Measurements from ENCODE around the gene DHDH.
A peak's percentile ranks its signal among the peaks of the same experiment; 100 is the strongest.

Gene DHDH

DNA sequence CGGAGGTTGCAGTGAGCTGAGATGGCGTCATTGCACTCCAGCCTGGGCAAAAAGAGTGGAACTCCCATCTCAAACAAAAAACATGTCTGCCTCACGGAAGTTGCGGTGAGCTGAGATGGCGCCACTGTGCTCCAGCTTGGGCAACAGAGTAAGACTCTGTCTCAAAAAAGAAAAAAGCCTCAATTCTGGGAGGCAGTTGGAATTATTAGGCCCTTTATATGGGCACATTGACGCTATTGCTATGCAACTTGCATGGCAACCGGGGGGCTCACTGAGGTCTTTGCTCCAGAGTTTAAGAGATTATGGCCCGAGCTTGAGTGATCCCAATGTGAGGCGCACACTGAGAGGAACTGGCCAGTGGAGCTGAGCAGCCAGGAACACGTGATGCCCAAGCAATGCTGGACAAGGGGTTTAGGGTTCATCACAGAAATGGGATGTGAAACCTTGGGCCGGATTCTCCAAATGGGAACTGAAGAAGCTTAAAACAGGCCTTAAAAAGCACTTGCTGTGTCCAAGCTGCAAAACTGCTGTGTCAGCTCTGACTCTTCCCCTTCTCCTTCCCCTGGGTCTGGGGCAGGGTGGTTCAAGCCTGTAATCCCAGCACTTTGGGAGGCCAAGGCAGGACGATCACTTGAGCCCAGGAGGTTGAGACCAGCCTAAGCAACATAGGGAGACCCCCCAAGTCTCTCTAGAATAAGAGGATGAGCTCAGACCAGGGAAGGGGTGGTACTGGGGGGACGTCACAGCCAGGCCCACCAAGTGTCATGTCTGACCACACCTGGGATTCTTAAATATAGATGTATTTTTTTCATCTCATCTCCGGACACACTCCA lies 34.1 kb downstream of the DHDH start:
- no peak for DNase-seq

- DNase-seq: no peak
These were observed 34.7 kb downstream of the DHDH start for GRCh38 chr19:48968179-48968661.

GRCh38 chr19:48968813-48969218 lies 35.3 kb downstream of the DHDH start:
- DNase-seq: no peak

GRCh38 chr19:48969276-48970138 lies 36.0 kb downstream of the DHDH start:
- no peak for DNase-seq

- DNase-seq: no peak
These were observed 36.8 kb downstream of the DHDH start for GRCh38 chr19:48970139-48970766.

GRCh38 chr19:48970923-48971395 lies 37.5 kb downstream of the DHDH start:
- peak; percentile 90 for DNase-seq

DNA sequence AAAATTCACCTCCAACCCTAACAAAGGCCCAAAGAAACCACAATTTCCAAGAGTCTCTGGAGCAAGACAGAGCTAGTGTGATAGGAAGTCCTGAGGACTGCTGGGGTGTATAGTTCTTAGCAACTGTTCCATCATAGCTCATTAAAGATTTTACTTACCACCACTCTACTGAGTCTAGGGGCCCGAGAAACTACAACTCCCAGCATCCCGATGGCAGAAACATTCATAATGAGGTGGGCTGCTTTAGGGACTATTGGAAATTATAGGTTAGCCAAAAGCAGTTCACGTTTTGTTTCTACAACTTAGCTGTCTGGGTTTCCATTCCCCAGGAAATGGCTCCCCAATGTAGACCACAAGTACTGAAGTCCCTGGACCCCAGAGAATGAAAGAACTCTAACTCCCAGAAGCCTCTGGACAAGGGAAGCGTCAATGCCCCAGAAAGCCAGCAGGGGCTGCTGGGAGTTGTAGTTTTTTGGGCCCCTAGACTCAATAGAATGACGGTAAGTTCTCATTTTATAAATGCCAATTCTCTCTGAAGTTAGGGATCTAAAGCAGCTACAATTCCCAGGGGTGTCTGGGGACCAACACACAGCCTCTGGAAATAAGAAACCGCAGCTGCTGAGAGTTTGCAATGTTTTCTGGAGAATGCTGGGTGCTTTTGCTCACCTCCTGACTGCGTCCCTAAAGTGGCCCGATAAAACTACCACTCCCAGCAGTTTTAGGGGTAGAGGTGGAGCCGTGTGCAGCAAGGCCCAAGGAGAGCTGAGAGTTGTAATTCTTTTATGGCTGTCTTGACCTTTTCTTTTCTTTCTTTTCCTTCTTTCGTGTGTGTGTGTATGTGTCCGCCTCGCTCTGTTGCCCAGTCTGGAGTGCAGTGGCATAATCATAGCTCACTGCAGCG lies 42.7 kb downstream of the DHDH start:
- DNase-seq: peak; percentile 61

- DNase-seq: no peak
These were observed 43.6 kb downstream of the DHDH start for GRCh38 chr19:48977061-48977460.

- no peak for DNase-seq
These were observed 48.8 kb downstream of the DHDH start for GRCh38 chr19:48982280-48982679.

DNA sequence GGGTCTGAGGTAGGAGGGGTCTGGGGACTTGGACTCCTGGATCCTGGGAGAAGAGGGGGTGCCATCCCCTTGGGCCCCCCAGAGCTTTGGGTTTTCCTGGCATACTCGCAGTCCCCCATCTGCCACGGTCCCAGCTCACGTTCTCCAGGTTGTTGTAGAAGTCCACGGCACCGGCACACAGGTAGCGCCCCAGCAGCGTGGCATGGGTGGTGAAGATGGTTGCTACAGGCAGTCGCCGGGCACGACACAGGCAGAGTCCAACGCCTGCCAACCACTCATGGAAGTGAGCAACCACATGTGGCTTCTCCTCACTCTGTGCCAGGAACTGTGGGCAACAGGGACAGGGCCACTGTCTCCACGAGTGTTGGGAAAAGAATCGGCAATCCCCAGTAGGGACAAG lies 52.2 kb downstream of the DHDH start:
- no peak for DNase-seq

DNA sequence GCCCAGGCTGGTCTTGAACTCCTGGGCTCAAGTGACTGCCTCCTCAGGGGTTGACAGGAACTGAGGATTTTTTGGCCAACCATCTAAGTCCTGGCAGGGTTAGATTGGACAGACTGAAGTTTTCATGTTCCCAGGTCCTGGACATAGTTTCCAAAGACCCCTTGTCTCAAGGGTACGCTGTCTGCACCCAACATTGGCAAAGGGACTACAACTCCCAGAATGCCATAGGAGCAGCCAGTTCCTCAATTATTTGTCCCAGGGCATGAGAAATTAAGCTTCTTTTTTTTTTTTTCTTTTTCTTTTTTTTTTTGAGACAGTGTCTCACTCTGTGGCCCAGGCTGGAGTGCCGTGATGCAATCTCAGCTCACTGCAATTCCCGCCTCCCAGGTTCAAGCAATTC lies 52.7 kb downstream of the DHDH start:
- no peak for DNase-seq

GRCh38 chr19:48987323-48987722 lies 53.8 kb downstream of the DHDH start:
- DNase-seq: no peak

GRCh38 chr19:48988286-48988685 lies 54.8 kb downstream of the DHDH start:
- no peak for DNase-seq

- no peak for DNase-seq
These were observed 55.4 kb downstream of the DHDH start for GRCh38 chr19:48988860-48989259.

DNA sequence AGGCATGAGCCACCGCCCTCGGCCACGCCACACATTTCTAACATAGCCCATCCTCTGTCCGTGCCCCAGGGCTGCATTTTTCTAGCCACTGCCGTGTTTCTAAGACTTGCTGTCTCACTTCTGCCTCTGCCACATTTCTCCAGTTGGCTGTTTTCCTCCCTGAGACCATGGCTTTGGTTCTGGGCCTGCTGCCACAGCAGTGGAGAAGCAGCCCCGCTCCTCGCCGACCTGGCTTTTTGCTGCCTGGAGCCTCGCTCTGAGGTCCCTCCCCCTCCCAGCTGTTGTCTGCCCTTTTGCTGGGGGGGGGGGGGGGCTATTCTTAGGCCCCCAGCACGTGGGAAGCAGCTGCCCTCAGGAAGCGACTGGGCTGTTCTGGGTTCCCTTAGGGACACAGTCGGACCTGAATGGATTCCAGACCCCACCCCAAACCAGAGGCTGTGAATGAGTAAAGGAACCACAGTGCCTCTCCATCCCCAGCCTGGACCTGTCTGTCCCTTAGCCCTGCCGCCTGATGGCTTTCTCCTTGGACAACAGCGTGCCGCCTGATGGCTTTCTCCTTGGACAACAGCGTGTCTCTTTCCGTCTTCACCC lies 56.3 kb downstream of the DHDH start:
- DNase-seq: no peak

GRCh38 chr19:48990400-48990799 lies 56.9 kb downstream of the DHDH start:
- DNase-seq: no peak

DNA sequence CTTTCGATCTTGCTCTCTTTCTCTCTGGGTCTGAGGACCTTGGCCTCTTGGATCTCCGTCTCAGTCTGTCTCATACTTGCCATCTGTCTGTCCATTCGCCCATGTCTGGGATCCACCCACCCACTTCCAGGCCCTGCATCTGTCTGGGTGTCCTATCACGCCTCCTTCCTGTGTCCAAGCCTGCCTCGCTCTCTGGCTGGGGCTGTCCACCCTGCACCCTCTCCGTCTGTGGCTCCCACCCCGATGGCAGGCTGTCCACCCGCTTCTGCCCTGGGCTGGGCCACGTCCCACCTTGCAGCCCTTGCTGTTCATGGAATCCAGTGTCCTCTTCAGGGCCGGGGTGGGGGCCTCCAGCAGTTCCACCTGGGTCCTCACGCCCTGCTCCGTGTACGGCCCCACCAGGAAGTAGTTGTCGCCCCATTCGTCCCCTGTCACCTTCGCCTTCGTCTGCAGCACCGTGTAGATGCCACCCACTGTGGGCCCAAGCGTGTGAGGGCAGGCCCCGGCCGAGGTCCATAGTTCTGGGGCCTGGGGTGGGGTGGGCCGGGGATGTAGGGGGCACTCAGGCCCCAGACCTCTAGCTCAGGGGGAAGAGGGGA lies 57.6 kb downstream of the DHDH start:
- DNase-seq: no peak

- DNase-seq: no peak
These were observed 58.5 kb downstream of the DHDH start for GRCh38 chr19:48991873-48992580.

DNA sequence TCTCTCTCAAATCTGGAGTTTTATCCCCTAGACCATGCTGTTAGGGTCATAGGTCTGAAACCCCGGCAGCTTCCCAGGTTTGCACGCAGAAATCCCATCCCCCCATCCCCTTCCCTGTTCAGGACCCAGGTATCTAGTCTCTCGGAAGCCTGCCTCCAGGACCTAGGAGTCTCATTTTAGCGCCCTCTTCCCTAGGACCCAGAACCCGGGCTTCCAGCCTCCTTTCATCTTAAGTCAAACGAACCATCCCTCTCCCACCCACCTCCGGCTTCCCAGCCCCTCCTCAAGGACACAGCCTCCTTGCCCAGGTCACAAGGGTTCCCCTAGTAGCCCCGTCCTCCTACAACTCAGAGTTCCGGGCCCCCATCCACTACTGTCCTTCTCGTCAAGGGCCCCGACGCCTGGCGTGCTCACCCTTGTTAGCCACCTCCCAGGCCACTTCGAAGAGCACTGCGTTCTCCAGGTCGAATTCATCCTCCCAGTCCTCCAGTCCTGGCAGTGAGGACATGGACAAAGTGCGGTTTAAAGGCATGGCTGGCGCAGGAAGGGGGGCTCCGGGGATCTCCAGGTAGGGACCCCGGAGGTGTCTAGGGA lies 59.2 kb downstream of the DHDH start:
- DNase-seq: no peak

All from retina (tissue), 1 donor.